GM23338 (cell line): Measurements from ENCODE around the gene REM2.

ENCODE experiments used
- CREB1 ChIP-seq: fragments of 250-450 bp; sonication (Bioruptor Pico); IDR thresholded peaks from 2 replicates; pipeline ENCODE4 v1.5.0; 2020; ENCODE audit warnings: low read depth, mild to moderate bottlenecking, moderate library complexity
- EZH2 ChIP-seq: fragments of 200-600 bp; sonication (generic); IDR thresholded peaks from one replicate; pipeline ENCODE4 v1.8.0; 2017; ENCODE audit warnings: antibody characterized with exemption, mild to moderate bottlenecking, low read depth; ENCODE audit not compliant: unreplicated experiment
- EZH2phosphoT487 ChIP-seq: fragments of 200-600 bp; sonication (generic); IDR thresholded peaks from one replicate; pipeline ENCODE4 v1.8.1; 2018; ENCODE audit warnings: antibody characterized with exemption; ENCODE audit not compliant: unreplicated experiment
- JUNB ChIP-seq: IDR thresholded peaks from one replicate; pipeline ENCODE4 v1.6.1; 2016; ENCODE audit warnings: antibody characterized with exemption; ENCODE audit not compliant: unreplicated experiment
- NANOG ChIP-seq: IDR thresholded peaks from 2 replicates; pipeline ENCODE4 v1.6.1; 2016; ENCODE audit warnings: antibody characterized with exemption, borderline replicate concordance
- POLR2AphosphoS5 ChIP-seq: IDR thresholded peaks from 2 replicates; pipeline ENCODE4 v1.6.1; 2016; ENCODE audit warnings: antibody characterized with exemption, low read depth
- STAT1 ChIP-seq: IDR thresholded peaks from one replicate; pipeline ENCODE4 v1.6.1; 2016; ENCODE audit warnings: antibody characterized with exemption; ENCODE audit not compliant: unreplicated experiment
- TF ChIP-seq, protein P1 (sequence below), 2 experiments: fragments of 200-600 bp in 1 of 2; sonication (generic) in 1 of 2; conservative IDR thresholded peaks; 2 replicates each; pipeline versions ENCODE4 v1.5.1 to v1.6.1; 2016 to 2017; ENCODE audit warnings: antibody characterized with exemption in 2 of 2, low read depth in 2 of 2, mild to moderate bottlenecking in 2 of 2, moderate library complexity in 1 of 2
- TF ChIP-seq, protein P2 (sequence below): IDR thresholded peaks from one replicate; pipeline ENCODE4 v1.6.1; 2018; ENCODE audit warnings: antibody characterized with exemption; ENCODE audit not compliant: unreplicated experiment
- TF ChIP-seq, protein P3 (sequence below): fragments of 250-450 bp; sonication (Bioruptor Pico); IDR thresholded peaks from 2 replicates; pipeline ENCODE4 v1.5.0; 2020; ENCODE audit warnings: mild to moderate bottlenecking, moderate library complexity

DNA sequence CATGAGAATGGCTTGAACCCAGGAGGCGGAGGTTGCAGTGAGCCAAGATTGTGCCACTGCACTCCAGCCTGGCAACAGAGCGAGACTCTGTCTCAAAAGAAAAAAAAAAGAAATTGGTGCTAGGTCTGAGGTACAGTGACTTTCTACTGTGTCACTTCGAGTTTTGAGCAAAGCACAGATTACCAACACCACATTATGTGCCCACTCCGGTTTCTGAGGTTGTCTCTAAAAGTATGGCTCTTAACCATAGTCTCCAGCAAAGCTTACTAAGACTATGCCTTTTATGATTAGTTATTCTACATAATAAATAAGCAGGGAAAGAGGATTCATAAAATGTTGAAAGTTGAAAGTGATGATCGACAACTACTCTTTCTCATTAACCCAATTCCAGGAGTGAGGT is 27.9 kb downstream of the REM2 start:
- TF ChIP-seq, protein P1, sequence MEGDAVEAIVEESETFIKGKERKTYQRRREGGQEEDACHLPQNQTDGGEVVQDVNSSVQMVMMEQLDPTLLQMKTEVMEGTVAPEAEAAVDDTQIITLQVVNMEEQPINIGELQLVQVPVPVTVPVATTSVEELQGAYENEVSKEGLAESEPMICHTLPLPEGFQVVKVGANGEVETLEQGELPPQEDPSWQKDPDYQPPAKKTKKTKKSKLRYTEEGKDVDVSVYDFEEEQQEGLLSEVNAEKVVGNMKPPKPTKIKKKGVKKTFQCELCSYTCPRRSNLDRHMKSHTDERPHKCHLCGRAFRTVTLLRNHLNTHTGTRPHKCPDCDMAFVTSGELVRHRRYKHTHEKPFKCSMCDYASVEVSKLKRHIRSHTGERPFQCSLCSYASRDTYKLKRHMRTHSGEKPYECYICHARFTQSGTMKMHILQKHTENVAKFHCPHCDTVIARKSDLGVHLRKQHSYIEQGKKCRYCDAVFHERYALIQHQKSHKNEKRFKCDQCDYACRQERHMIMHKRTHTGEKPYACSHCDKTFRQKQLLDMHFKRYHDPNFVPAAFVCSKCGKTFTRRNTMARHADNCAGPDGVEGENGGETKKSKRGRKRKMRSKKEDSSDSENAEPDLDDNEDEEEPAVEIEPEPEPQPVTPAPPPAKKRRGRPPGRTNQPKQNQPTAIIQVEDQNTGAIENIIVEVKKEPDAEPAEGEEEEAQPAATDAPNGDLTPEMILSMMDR (conservative IDR thresholded peaks at IDR 0.05; ENCODE audit: low read depth in 2 of 2), result no peak
- TF ChIP-seq EZH2, result no peak
- TF ChIP-seq POLR2AphosphoS5, result no peak
- TF ChIP-seq CREB1 (CRISPR knock-in tag), result no peak
- TF ChIP-seq JUNB, result no peak
- TF ChIP-seq EZH2phosphoT487, result no peak
- TF ChIP-seq, protein P2, sequence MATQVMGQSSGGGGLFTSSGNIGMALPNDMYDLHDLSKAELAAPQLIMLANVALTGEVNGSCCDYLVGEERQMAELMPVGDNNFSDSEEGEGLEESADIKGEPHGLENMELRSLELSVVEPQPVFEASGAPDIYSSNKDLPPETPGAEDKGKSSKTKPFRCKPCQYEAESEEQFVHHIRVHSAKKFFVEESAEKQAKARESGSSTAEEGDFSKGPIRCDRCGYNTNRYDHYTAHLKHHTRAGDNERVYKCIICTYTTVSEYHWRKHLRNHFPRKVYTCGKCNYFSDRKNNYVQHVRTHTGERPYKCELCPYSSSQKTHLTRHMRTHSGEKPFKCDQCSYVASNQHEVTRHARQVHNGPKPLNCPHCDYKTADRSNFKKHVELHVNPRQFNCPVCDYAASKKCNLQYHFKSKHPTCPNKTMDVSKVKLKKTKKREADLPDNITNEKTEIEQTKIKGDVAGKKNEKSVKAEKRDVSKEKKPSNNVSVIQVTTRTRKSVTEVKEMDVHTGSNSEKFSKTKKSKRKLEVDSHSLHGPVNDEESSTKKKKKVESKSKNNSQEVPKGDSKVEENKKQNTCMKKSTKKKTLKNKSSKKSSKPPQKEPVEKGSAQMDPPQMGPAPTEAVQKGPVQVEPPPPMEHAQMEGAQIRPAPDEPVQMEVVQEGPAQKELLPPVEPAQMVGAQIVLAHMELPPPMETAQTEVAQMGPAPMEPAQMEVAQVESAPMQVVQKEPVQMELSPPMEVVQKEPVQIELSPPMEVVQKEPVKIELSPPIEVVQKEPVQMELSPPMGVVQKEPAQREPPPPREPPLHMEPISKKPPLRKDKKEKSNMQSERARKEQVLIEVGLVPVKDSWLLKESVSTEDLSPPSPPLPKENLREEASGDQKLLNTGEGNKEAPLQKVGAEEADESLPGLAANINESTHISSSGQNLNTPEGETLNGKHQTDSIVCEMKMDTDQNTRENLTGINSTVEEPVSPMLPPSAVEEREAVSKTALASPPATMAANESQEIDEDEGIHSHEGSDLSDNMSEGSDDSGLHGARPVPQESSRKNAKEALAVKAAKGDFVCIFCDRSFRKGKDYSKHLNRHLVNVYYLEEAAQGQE, result no peak
- TF ChIP-seq, protein P3, sequence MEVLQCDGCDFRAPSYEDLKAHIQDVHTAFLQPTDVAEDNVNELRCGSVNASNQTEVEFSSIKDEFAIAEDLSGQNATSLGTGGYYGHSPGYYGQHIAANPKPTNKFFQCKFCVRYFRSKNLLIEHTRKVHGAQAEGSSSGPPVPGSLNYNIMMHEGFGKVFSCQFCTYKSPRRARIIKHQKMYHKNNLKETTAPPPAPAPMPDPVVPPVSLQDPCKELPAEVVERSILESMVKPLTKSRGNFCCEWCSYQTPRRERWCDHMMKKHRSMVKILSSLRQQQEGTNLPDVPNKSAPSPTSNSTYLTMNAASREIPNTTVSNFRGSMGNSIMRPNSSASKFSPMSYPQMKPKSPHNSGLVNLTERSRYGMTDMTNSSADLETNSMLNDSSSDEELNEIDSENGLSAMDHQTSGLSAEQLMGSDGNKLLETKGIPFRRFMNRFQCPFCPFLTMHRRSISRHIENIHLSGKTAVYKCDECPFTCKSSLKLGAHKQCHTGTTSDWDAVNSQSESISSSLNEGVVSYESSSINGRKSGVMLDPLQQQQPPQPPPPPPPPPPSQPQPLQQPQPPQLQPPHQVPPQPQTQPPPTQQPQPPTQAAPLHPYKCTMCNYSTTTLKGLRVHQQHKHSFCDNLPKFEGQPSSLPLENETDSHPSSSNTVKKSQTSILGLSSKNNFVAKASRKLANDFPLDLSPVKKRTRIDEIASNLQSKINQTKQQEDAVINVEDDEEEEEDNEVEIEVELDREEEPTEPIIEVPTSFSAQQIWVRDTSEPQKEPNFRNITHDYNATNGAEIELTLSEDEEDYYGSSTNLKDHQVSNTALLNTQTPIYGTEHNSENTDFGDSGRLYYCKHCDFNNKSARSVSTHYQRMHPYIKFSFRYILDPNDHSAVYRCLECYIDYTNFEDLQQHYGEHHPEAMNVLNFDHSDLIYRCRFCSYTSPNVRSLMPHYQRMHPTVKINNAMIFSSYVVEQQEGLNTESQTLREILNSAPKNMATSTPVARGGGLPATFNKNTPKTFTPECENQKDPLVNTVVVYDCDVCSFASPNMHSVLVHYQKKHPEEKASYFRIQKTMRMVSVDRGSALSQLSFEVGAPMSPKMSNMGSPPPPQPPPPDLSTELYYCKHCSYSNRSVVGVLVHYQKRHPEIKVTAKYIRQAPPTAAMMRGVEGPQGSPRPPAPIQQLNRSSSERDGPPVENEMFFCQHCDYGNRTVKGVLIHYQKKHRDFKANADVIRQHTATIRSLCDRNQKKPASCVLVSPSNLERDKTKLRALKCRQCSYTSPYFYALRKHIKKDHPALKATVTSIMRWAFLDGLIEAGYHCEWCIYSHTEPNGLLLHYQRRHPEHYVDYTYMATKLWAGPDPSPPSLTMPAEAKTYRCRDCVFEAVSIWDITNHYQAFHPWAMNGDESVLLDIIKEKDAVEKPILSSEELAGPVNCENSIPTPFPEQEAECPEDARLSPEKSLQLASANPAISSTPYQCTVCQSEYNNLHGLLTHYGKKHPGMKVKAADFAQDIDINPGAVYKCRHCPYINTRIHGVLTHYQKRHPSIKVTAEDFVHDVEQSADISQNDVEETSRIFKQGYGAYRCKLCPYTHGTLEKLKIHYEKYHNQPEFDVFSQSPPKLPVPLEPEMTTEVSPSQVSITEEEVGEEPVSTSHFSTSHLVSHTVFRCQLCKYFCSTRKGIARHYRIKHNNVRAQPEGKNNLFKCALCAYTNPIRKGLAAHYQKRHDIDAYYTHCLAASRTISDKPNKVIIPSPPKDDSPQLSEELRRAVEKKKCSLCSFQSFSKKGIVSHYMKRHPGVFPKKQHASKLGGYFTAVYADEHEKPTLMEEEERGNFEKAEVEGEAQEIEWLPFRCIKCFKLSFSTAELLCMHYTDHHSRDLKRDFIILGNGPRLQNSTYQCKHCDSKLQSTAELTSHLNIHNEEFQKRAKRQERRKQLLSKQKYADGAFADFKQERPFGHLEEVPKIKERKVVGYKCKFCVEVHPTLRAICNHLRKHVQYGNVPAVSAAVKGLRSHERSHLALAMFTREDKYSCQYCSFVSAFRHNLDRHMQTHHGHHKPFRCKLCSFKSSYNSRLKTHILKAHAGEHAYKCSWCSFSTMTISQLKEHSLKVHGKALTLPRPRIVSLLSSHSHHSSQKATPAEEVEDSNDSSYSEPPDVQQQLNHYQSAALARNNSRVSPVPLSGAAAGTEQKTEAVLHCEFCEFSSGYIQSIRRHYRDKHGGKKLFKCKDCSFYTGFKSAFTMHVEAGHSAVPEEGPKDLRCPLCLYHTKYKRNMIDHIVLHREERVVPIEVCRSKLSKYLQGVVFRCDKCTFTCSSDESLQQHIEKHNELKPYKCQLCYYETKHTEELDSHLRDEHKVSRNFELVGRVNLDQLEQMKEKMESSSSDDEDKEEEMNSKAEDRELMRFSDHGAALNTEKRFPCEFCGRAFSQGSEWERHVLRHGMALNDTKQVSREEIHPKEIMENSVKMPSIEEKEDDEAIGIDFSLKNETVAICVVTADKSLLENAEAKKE, result no peak
- TF ChIP-seq NANOG, result no peak
- TF ChIP-seq STAT1, result no peak
